Right renal cortex interstitium (tissue), 3 donors: ENCODE measurements around the gene CD209. TPM values are rescaled to one million over a fixed set of nuclear protein-coding genes. Genes with fewer than 3 reads are reported as not detected.

ENCODE experiments used
- DNase-seq, 3 donors: peaks; one replicate each; pipeline ENCODE4 v3.0.0-alpha.2; 2013; ENCODE audit warnings: low read depth in 3 of 3, low spot score in 2 of 3
- polyA plus RNA-seq, 3 donors: library from polyadenylated mRNA; unstranded; fragments of 120-200 nt; gene quantifications; one replicate each; pipeline ENCODE4 v1.2.1, GENCODE V29; 2013; ENCODE audit not compliant: insufficient read length in 3 of 3

The CD209 gene
- polyA plus RNA-seq, 3 donors: 0.94 to 1.4 (median 1.3) TPM

GRCh38 chr19:7739211-7739755, 8.1 kb downstream of the CD209 start:
- no peak for DNase-seq

DNA sequence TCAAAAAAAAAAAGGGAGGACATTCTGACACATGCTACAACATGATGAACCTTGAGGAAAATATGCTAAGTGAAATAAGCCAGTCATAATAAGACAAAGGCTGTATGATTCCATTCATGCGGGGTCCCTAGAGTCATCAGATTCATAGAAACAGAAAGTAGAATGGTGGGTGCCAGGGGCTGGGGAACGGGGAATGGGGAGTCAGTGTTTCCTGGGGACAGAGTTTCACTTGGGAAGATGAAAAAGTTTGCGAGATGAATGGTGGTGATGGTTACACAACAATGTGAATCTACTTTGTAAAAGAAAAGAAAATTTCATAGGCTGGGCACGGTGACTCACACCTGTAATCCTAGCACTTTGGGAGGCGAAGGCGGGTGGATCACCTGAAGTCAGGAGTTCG, 9.3 kb downstream of the CD209 start:
- no peak for DNase-seq

GRCh38 chr19:7737215-7737614, 10.1 kb downstream of the CD209 start:
- no peak for DNase-seq

DNA sequence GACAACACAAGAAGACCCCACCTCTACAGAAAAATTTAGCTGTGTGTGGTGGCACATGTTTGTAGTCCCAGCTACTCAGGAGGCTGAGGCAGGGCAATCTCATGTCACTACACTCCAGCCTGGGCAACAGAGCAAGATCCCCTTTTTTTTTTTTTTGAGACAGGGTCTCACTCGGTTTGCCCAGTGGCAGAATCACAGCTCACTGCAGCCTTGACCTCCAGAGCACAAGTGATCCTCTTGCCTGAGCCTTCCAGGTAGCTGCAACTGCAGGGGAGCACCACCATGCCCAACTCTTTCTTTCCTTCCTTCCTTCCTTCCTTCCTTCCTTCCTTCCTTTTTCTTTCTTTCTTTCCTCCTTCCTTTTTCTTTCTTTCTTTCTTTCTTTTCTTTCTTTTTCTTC, 11.2 kb downstream of the CD209 start:
- DNase-seq: no peak

GRCh38 chr19:7734220-7735203, 12.8 kb downstream of the CD209 start:
- no peak for DNase-seq

- no peak for DNase-seq
Measured at GRCh38 chr19:7733376-7733775, 14.0 kb downstream of the CD209 start.

DNA sequence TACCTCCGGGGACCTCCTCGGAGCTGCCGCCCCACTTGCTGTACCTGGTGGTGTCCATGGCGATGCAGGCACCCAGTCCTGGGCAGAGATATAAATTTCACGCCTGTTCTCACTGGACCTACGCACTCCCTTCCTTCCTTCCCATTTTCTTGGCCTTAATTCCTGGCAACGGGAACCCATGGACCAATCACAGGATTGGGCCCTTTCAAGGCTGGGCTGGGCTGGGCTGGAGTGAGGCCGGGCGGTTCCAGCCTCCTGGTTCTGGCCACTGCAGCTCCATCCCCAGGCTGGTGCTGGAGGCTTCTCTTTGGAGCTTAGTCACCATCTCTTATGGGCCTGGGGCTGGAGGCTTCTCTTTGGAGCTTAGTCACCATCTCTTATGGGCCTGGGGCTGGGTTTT, 15.3 kb downstream of the CD209 start, which contains the start of gene CLEC4G:
Gene CLEC4G (minus strand): TSS at position 66 of the 400 bp plus-strand sequence. CDS start 8 bp downstream, at position 58.
- DNase-seq: no peak

DNA sequence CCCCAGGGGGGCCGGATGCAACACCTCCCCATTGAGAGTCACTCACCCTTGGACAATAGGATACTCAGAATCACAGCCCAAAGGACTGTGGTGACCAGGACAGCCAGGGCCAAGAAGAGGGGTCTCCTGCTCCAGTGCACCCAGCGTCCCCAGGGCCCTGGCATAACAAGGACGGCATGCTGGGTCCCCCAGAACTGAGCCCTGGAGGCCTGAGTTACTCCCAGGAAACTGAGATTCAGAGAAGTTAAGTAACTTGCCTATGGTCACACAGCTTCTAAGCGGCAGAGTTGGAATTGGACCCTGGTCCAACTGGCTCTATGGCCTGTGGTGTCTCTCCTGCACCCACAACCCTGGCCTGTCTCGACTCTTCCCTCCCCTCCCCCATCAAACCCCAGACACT, 15.7 kb downstream of the CD209 start:
- DNase-seq: no peak

GRCh38 chr19:7731218-7731595, 16.1 kb downstream of the CD209 start:
- no peak for DNase-seq

GRCh38 chr19:7730286-7731217, 16.8 kb downstream of the CD209 start:
- no peak for DNase-seq

DNA sequence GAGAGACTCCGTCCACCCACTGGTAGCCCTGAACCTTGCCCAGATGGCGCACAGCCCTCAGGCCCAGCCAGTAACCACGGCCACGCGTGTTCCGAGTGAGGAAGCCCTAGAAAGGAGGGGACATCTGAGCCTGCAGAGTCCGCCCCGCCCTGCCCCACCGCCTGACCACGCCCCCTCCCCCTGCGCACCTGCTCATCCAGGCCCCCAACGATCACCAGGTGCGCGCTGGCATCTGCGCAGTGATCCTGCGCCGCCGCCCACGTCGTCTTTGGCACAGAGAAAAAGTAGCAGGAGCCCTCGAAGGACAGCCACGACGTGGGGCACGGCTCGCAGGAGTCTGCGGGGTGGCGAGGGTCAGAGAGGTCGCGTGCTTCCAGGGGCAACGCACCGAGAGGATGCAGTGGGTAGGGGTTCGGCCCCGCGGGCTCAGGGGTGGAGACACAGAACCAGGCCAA, 17.5 kb downstream of the CD209 start:
- no peak for DNase-seq

- DNase-seq: no peak
Measured at GRCh38 chr19:7729211-7729610, 18.1 kb downstream of the CD209 start.

DNA sequence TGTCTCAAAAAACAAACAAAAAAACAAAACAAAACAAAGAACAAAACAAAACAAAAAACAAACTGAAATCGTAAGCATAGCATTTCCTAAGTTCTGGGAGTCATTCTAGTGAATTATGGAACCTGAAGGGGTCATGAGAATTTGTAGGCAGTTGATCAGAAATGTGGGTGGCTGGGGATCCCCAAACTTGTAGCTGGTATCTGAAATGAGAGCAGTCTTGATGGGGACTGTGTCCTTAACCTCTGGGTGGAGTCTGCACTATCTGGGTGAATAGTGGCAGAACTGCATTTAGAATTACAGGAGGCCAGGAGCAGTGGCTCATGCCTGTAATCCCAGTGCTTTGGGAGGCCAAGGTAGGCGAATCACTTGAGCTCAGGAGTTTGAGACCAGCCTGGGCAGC, 21.5 kb downstream of the CD209 start:
- no peak for DNase-seq

DNA sequence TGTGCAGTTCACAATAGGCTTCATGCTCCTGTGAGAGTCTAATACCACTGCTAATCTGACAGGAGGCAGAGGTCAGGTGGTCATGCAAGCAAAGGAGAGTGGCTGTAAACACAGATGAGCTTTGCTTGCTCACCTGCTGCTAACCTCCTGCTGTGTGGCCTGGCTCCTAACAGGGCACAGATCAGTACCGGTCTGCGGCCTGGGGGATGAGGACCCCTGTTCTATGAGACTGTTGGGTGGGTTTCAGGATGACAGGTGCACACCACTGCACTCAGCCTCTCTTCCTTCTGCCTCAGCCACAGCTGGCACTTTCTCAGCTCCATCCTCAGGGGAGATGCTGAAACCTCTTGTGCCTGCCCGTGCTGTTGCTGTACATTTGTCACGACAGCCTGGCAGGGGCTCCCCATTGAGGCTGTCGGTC, 25.1 kb downstream of the CD209 start:
- DNase-seq: no peak

DNA sequence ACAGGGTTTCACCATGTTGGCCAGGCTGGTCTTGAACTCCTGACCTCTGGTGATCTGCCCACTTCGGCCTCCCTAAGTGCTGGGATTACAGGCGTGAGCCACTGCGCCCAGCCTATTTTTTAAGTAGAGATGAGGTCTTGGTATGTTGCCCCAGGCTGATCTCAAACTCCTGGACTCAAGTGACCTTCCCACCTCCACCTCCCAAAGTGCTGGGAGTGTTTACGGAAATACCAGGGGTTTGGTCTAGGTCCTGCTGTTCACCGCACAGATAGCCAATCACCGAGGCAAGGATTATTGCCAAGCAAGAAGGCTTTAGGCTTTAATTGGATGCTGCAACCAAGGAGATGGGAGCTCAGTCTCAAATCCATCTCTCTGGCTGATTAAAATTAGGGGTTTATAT, 27.0 kb downstream of the CD209 start:
- no peak for DNase-seq

DNA sequence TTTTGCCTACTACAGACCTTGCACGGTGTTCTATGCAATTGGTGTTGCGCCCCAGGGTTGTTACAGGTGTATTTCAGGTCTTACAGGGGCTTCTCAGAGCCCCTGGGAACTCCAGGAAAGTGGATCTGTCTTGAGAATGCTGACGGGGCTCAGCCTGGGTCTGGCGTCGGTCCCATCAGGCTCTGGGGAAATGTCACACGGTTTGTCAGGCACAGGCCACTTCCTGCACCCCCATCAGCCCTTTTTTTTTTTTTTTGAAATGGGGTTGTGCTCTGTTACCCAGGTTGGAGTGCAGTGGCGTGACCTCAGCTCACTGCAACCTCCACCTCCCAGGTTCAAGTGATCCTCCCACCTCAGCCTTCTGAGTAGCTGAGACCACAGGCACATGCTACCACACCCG, 28.7 kb downstream of the CD209 start:
- no peak for DNase-seq

DNA sequence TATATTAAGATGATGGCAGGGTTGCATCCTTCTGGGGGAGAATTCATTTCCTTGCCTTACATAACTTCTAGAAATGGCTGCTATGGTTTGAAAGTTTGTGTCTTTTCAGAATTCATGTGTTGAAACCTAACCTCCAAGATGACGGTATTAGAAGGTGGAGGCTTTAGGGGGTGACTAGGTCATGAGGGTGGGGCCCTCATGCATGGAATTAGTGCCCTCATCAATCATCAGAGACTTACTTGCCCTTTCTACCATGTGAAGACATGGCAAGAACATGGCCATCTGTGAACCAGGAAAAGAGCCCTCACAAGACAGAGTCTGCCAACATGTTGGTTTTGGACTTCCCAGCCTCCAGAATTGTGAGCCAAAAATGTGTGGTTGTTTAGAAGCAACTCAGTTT, 30.6 kb downstream of the CD209 start:
- no peak for DNase-seq

- DNase-seq: no peak
Measured at GRCh38 chr19:7715671-7716070, 31.7 kb downstream of the CD209 start.

GRCh38 chr19:7710616-7711015, 36.7 kb downstream of the CD209 start:
- no peak for DNase-seq

DNA sequence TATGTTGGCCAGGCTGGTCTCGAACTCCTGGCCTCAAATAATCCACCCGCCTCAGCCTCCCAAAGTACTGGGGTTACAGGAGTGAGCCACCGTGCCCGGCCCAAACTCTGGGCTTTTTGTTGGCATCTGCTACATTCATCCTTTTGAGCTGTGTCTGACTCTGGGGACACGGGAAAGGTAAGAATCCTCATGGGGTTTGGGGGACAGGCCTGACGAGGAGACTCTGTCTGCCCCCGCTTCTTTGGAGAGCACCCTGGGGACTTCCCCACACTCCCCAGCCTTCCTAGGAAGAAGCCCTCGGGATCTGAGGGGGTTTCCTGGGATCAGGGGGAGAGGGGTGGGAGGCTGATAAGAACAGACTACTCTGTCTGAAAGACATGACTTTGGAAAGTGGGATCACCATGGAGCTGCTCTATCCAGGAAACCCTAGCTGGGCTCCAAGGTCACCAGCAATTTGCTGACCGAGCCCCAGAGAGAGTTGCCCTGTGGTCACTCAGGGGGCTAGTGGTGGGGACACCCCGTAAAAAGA, 37.3 kb downstream of the CD209 start:
- DNase-seq: no peak
